GM12878 (cell line): ENCODE measurements around the gene CDC42EP3. TPM values are rescaled to one million over a fixed set of nuclear protein-coding genes. Genes with fewer than 3 reads are reported as not detected.

Experiments used
- CHD2 ChIP-seq: IDR thresholded peaks from 2 replicates; pipeline ENCODE4 v1.6.1; 2011; ENCODE audit warnings: low read depth, low read length, improper control_type of control experiment, borderline replicate concordance
- CTCF ChIP-seq, 3 experiments: IDR thresholded peaks in 2 of 3; conservative IDR thresholded peaks in 1 of 3; 2 replicates each; pipeline ENCODE4 v1.5.1; 2011; ENCODE audit warnings: low read depth in 3 of 3, low read length in 3 of 3, mild to moderate bottlenecking in 3 of 3, control low read depth in 2 of 3, moderate library complexity in 2 of 3, inconsistent platforms in 1 of 3, mixed read lengths in 1 of 3; ENCODE audit not compliant: control insufficient read depth in 2 of 3, insufficient read depth in 1 of 3; ENCODE audit errors: extremely low read depth in 1 of 3
- ELK1 ChIP-seq: IDR thresholded peaks from 2 replicates; pipeline ENCODE4 v1.6.1; 2012; ENCODE audit warnings: low read depth, low read length, improper control_type of control experiment
- EZH2 ChIP-seq: IDR thresholded peaks from 2 replicates; pipeline ENCODE4 v1.6.1; 2012; ENCODE audit warnings: low read depth, mild to moderate bottlenecking, control low read depth, inconsistent platforms, low read length, borderline replicate concordance; ENCODE audit not compliant: control insufficient read depth
- GATAD2B ChIP-seq: fragments of 450-650 bp; conservative IDR thresholded peaks from 2 replicates; pipeline ENCODE4 v1.6.1; 2017; ENCODE audit warnings: low read depth, mild to moderate bottlenecking, moderate library complexity
- HSF1 ChIP-seq: fragments of 150-350 bp; IDR thresholded peaks from 2 replicates; pipeline ENCODE4 v1.6.1; 2014; ENCODE audit warnings: mild to moderate bottlenecking, low read depth, low read length
- KAT2A ChIP-seq: conservative IDR thresholded peaks from 2 replicates; pipeline ENCODE4 v1.6.1; 2011; ENCODE audit warnings: low read depth, low read length; ENCODE audit not compliant: control insufficient read depth
- KLF5 ChIP-seq: fragments of 450-650 bp; IDR thresholded peaks from 2 replicates; pipeline ENCODE4 v1.6.1; 2014; ENCODE audit warnings: mild to moderate bottlenecking; ENCODE audit not compliant: partially characterized antibody
- MXI1 ChIP-seq: fragments of 150-350 bp; IDR thresholded peaks from 2 replicates; pipeline ENCODE4 v1.6.1; 2011; ENCODE audit warnings: low read depth, mild to moderate bottlenecking, inconsistent platforms, low read length, improper control_type of control experiment
- NBN ChIP-seq: fragments of 450-650 bp; IDR thresholded peaks from 2 replicates; pipeline ENCODE4 v1.6.1; 2016
- PML ChIP-seq: IDR thresholded peaks from 2 replicates; pipeline ENCODE4 v1.6.1; 2012; ENCODE audit warnings: low read length, inconsistent platforms
- REST ChIP-seq: IDR thresholded peaks from 2 replicates; pipeline ENCODE4 v1.6.1; 2012; ENCODE audit warnings: mild to moderate bottlenecking, low read depth, low read length
- RUNX3 ChIP-seq: IDR thresholded peaks from 2 replicates; pipeline ENCODE4 v1.6.1; 2012; ENCODE audit warnings: low read length, inconsistent platforms
- SIX5 ChIP-seq: IDR thresholded peaks from 2 replicates; pipeline ENCODE4 v1.6.1; 2011; ENCODE audit warnings: mild to moderate bottlenecking, low read depth, low read length, moderate library complexity; ENCODE audit not compliant: severe bottlenecking
- STAT3 ChIP-seq: IDR thresholded peaks from 2 replicates; pipeline ENCODE4 v1.6.1; 2011; ENCODE audit warnings: low read depth, low read length, improper control_type of control experiment
- TCF7 ChIP-seq: IDR thresholded peaks from 2 replicates; pipeline ENCODE4 v1.6.1; 2014; ENCODE audit warnings: antibody characterized with exemption, borderline replicate concordance
- ZNF217 ChIP-seq: fragments of 450-650 bp; IDR thresholded peaks from 2 replicates; pipeline ENCODE4 v1.6.1; 2017; ENCODE audit warnings: antibody characterized with exemption, mild to moderate bottlenecking
- ZNF24 ChIP-seq: fragments of 450-650 bp; IDR thresholded peaks from 2 replicates; pipeline ENCODE4 v1.6.1; 2017; ENCODE audit warnings: antibody characterized with exemption, mild to moderate bottlenecking
- ZNF274 ChIP-seq: IDR thresholded peaks from one replicate; pipeline ENCODE4 v1.8.0; 2011; ENCODE audit not compliant: insufficient read length, insufficient read depth
- ZNF384 ChIP-seq: IDR thresholded peaks from 2 replicates; pipeline ENCODE4 v1.6.1; 2012; ENCODE audit warnings: low read depth, mild to moderate bottlenecking, low read length, improper control_type of control experiment, borderline replicate concordance
- ZSCAN29 ChIP-seq: fragments of 450-650 bp; IDR thresholded peaks from 2 replicates; pipeline ENCODE4 v1.6.1; 2017; ENCODE audit warnings: mild to moderate bottlenecking, moderate library complexity
- polyA plus RNA-seq, 11 experiments: library from polyadenylated mRNA; depleted of rRNA in 4 of 11; unstranded in 6 of 11; stranded (reverse) in 5 of 11; fragments of >200 nt; fragmentation: Nextera tagmentation in 4 of 11; fragmentation: Illumina TruSeq in 1 of 11; extraction: Ambion mirVana in 4 of 11; extraction: Trizol in 1 of 11; gene quantifications; 1 replicate in 1 of 11; 2 replicates in 10 of 11; pipeline versions ENCODE4 v1.2.1 to v1.2.3, GENCODE V29; 2011 to 2016; ENCODE audit warnings: inconsistent platforms in 2 of 11, missing spikeins in 2 of 11, low read depth in 1 of 11
- total RNA-seq, 4 experiments: library from RNA; depleted of rRNA in 3 of 4; stranded (reverse); fragments of >200 nt in 3 of 4; fragmentation: Illumina TruSeq in 1 of 4; extraction: Trizol in 1 of 4; gene quantifications; 2 replicates each; pipeline versions ENCODE4 v1.2.1 to v1.2.3, GENCODE V29; 2013 to 2021

Gene CDC42EP3
- total and polyA plus RNA-seq, 10 of the 15 experiments (the other 5 are each of a cell fraction or from before 2014, with no cell fraction given): 11.8 to 86.9 (median 52.9) TPM

- peak; percentile 67; the same call in 1 of the 2 replicates for TF ChIP-seq TCF7
- no peak for TF ChIP-seq KLF5
- TF ChIP-seq ZNF384: peak; percentile 89
- peak; percentile 77 for TF ChIP-seq RUNX3
- no peak for TF ChIP-seq ELK1
- no peak for TF ChIP-seq REST
- no peak for TF ChIP-seq ZSCAN29
- peak; percentile 41; the same call in 1 of the 2 replicates for TF ChIP-seq NBN
- TF ChIP-seq ZNF24: 0 out of 2 replicates have a peak, but pooled peaks have one; percentile 24
- peak; percentile 85; the same call in 1 of the 2 replicates for TF ChIP-seq GATAD2B
- TF ChIP-seq CHD2: peak; percentile 20; the same call in 1 of the 2 replicates
- TF ChIP-seq KAT2A: no peak
- TF ChIP-seq EZH2: no peak
- peak; percentile 94 for TF ChIP-seq STAT3
- peak; percentile 86 for TF ChIP-seq PML
- 0 out of 2 replicates have a peak, but pooled peaks have one; percentile 27 for TF ChIP-seq ZNF217
- TF ChIP-seq ZNF274: no peak
- TF ChIP-seq SIX5: peak; percentile 21
- TF ChIP-seq MXI1: no peak
- no peak for TF ChIP-seq HSF1
- no peak for TF ChIP-seq CTCF (IDR thresholded peaks at IDR 0.05 in 2 of 3, conservative IDR thresholded peaks at IDR 0.05 in 1 of 3; ENCODE audit: control insufficient read depth in 2 of 3, extremely low read depth in 1 of 3, insufficient read depth in 1 of 3, low read depth in 3 of 3, low read length in 3 of 3)
Observed at GRCh38 chr2:37623971-37624900, 47.2 kb downstream of the CDC42EP3 start (continued).
